ENCODE results near the gene C13orf46.

C13orf46 gene

DNA sequence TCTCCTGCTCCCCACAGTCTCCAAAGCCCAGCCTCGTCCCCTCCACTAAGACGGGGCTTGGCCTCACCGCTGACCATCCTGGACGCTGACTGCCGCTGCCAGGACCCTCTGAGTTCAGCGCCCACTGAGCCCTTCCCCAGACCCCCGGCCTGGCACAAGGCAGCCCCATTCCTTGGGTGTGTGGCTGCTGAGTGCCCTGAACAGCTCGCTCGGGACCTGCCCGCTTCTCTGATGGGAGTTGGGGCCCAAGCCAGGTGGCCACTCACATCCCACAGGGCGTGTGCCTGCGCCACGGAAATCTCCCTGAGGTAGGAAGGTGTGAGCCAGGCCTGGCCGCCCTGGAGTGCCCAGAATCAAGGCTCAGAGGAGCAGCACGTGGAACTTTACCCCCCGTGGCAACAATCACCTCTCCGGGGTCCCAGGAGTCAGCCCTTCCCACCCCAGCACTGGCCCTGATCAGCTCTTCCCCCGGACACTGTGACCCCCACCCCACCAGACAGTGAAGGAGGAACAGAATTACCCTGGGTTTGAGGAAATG, 20.8 kb downstream of the C13orf46 start:
- no peak for DNase-seq

DNA sequence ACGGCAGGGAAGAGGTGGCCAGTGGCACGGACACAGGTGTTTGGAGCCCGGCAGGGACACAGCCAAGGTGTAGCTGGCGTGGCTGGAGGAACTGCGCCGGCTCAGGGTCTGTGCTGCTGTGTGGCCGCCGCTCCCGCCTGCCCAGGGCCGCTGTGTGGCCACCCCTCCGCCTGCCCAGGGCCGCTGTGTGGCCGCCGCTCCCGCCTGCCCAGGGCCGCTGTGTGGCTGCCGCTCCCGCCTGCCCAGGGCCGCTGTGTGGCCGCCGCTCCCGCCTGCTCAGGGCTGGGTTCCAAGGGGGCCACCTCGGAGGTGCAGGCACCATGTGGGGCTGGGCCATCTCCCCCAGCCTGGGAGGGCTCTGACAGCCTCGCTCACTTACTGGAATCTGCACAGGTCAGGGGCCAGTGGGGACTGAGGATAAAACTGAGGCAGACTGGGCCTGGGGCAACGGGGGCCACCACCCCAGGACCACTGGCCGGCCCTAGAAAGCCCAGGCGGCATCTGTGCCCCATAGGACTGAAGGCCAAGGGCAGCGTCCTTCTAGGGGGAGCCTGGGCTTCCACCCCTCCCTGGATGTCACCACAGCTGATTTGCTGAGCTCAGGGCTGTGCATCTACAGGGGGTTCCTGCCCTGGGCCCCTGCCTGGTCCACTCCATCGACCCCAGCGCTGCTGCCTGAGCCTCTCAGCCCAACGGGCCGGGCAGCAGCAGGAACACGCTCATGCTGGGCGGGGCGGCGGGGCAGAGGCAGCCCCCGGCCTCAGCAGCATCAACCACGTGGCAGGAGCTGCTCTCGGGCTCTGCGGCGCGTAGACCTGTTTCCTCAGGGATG, 21.5 kb downstream of the C13orf46 start:
- DNase-seq = no peak

DNA sequence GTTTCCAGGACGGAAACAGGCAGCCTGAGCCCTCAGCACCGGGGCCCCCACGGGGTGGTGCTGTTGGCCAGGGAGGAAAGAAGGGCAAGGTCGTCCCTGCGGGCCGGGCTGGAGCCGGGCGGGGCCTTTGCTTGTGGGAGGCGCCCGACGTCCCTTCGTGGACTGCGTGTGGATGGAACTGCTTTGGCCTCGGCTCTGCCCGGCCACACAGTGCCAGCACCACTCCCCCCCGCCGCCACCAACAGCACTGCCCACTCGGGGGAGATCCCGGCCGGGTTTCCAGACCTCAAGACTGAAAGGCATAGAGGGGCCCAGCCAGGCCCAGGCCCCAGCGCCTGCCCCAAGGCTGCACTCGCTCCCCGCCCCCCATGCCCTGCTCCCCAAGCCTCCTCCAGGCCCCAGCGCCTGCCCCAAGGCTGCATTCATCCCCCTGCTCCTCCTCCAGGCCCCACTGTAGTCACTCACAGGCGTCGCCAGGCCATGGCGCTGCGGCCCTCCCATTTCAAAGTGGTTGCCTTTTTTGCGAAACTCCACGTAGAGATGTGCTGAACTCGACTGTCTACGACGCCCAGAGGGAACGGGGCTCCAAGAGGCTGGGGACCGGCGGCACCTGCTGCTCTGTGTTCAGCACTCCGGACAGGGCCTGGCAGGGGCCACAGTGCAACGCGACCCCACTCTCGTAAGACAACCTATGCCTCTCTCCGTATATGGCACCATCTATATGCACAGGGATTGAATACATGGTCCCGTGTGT, 22.5 kb downstream of the C13orf46 start:
- DNase-seq = peak; percentile 83

DNA sequence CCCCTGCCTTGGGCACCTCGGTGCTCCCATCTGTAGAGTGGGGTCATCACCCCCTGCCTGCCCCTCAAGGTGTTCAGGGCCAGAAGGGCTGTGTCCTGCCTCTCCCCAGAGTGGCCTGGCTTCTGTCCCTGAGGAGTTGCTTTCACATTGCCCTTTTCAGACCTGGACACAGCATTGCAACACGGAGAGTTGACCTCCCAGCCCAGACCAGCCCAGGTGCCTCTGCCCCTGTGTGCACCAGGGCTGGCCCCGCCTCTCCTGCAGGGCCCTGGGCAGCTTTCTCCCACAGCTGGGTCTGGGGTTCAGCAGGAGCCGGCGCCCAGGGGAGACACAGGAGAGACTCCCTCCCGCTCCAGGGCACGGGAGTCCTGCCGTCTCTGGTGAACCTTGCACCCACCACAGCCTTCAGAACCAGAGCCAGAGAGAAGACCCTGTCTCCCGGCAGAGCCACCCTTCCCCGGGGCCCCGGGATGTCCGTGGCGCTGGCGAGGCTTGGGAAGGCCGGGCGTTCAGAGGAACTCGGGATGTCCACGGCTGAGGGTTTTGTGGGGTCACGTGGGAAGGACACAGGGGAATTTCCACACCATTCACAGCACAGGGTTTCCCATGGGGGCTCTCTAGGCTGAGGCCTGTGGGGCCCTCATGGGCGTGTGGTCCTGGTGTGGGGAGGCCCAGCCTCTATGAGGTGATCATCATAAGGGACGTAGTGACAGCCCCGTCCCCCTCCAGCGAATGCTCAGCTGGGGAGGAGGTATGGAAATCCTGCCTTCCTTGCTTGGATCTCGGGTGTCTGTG, 23.2 kb downstream of the C13orf46 start:
- no peak for DNase-seq

DNA sequence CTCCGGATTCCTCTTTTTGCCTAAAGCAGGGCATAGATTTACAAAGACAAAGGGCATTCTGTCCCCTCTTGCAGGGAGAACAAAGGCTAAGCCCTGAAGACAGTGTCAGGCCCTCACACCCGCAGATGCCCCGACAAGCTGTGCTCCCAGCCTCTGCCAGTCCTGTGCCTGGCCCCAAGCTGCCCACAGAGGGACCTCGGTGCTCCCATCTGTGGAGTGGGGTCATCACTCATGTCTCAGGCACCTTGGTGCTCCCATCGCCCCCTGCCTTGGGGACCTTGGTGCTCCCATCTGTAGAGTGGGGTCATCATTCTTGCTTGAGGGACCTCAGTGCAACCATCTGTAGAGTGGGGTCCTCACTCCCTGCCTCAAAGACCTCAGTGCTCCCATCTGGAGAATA, 24.3 kb downstream of the C13orf46 start:
- DNase-seq = no peak

DNA sequence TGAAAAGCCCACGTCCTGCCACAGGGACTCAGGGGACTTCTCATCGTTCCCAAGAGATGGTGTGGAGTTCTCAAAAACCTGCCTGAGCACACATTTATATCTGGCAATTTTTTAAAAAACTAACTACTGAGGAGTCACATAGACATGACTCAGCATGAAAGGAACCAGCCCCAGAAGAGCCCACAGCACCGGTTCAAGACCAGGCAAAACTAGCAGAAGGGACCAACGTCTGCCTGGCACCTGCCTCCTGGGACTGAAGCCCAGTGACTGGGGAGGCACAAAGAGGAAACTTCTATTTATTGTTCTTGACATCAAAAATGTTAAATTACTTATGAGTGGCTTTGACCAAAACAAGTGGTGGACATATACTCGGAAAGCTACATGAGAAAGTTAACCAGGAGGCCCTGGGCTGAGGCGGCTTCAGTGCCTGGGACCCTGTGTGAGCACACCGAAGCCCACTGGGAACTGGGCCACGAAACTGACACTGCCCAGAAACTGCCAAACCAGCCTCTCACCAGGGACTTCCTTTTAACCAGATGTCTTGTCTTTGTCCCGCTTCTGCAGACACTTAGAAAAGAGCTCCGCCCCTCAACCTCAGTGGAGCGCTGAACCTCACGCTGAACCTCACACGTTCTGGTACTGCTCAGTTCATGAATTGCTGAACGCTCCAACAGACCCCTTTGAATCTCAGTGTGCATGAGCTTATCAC, 25.7 kb downstream of the C13orf46 start:
- DNase-seq = no peak

GRCh38 chr13:113947311-113948033, 26.4 kb downstream of the C13orf46 start:
- DNase-seq = peak; percentile 71

- DNase-seq = no peak
Observed at GRCh38 chr13:113946409-113947181, 27.3 kb downstream of the C13orf46 start.

GRCh38 chr13:113945857-113946408, 27.9 kb downstream of the C13orf46 start:
- no peak for DNase-seq

DNA sequence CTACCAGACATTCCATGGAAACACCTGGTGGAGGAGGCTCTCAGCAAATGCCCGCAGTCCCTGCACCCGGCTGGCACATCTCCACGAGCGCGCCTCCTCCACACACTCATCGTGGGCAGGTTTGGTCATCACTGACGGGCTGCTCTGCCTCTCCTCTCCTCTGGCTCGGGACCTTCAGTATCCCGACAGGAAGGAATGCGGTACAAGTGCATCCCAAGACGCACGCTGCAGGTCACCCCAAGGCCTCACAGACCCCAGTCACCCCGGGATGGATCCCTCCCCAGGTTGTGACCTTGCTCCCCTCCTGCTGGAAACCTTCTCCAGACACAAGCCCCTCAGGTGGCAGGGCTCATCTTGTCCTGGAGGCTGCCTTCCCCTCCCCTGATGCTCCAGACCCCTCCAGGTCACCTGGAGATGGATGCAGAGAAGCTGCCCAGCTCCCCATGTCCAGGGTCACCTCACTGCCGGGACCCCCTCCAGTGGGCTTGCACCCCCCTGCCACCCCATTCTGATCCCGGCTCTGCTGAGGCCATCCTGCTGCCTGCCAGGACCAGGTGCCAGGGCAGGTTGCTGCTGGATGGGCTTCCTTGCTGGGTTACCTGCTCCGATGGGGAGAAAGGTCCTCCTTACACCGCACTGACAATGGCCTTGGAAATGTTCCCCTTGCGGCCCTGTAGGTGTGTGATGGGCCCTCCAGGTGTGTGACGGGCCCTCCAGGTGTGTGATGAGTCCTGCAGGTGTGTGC, 29.9 kb downstream of the C13orf46 start:
- no peak for DNase-seq

DNA sequence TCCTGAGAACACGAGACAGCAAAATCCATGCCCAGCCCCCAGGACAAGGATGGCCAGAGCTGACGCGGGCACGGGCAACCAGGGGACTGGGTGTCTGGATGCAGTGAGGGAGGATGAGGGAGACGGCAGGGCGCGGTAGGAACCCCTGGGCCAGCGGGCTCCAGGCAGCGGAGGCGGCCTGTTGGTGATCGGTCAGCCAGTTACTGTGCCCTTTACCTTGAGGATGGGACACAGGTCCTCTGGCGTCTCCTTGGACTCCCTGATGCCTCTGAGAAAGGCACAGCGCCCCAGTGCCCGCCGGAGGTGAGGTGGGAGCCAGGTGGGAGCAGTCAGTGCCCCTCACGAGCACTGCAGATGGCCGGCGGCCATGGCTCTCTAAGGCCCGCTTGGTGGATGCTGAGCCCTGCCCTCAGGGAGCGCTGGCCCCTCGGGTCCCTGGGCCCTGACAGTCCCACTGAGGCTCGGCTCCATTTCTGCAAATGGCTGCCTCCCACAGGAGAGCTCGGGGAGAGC, 31.2 kb downstream of the C13orf46 start:
- DNase-seq = no peak

DNA sequence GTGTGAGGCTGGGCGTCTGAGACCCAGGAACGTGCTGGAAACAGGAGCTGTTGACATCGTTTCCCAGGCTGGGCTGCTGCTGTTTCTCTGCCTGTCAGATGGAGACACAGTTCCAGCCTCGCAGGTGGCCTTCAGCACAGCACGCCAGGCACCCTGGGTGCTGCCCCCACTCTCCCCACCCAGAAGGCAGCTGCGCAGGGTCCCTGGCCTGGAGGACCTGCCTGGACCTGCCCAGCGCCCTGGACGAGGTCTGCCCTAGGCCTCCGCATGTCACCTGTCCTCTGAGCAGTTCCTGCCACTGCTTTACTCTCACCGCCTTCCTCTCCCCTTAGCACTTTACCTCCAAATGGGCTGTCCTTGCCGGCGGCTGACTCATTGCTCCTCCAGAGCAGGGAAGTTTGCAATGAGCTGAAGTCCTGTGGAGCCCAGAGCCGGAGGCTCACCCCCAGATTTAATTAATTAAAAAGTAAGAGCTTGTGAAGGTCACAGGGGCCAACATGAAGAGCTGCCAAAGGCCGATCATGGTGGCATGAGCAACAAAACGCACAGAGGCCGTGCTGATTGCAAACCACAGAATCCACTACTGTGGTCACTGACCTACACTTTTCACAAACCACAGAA, 32.2 kb downstream of the C13orf46 start:
- DNase-seq = no peak

- no peak for DNase-seq
Observed at GRCh38 chr13:113939944-113940297, 34.0 kb downstream of the C13orf46 start.

- DNase-seq = no peak
Observed at GRCh38 chr13:113939129-113939943, 34.5 kb downstream of the C13orf46 start.

GRCh38 chr13:113938716-113939115, 35.2 kb downstream of the C13orf46 start:
- no peak for DNase-seq

DNA sequence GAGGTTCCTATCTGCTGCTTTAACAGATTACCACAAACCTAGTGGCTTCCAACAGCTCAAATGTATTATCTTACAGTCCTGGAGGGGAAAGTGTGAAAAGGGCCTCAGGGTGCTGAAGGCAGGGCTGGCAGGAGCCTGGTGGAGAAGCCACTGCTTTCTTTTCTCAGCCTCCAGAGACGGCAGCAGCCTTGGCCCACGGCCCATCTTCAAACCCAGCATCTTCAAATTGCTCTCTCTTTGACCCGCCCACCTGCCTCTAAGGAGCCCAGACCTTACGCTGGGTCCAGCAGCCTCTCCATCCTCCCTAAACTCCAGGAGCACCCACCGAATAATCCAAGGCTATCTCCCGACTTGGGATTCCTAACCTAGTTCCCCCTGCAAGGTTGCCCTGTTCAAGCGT, 35.6 kb downstream of the C13orf46 start:
- DNase-seq = no peak

DNA sequence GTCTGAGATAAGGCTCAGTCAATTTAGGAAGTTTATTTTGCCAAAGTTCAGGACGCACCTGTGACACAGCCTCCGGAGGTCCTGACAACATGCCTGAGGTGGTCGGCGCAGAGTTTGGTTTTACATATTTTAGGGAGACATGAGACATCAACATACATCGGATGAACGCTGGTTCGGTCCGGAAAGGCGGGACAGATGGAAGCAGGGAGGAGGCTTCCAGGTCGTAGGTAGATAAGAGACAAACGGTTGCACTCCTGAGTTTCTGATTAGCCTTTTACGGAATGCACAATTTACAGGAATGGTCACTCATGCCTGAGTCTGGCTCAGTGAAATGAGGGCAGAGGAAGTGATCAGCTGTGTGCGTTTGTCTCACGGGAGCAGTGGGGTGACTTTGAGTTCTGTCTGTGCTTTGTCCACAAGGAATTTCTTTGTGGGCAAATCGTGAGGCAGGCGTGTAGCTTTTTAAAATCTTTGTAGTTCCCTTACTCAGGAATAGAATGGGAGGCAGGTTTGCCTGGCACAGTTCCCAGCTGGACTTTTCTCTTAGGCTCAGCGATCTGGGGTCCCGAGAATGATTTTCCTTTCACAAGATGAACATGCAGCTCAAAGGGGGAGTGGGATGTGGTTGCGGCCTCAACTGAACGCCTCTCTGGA, 36.2 kb downstream of the C13orf46 start:
- DNase-seq = no peak

DNA sequence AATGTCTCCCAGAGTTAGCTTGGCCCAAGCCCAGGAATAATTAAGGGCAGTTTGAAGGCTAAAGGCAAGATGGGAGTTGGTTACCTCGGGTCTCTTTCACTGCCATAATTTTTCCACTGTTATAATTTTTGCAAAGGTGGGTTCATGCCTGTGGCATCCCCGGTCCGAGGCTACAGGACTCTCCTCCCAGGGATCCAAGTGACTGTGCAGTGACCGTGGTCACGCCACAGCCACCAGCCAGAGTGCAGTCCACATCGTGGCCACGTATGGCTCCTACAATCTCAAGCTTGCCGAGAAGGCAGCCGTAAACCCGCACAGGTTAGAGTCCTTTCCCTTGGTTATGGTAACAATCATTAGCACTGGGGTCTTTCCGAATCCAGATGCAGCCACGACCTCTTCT, 36.8 kb downstream of the C13orf46 start:
- peak; percentile 11 for DNase-seq
